HepG2 (cell line): ENCODE data around the gene CHRFAM7A. TPM values are rescaled to one million over a fixed set of nuclear protein-coding genes. Genes with fewer than 3 reads are reported as not detected.
"Not testable (repeated sequence)": the region's sequence is repeated elsewhere in the genome, so short reads cannot be mapped to it uniquely, and the experiment has no call there.

ENCODE experiments used
- ATAC-seq: fragments of 200-7000 bp; cut with Tn5 transposase; 3 replicates; pipeline ENCODE4 v1.9.1; 2020; ENCODE audit warnings: mild to moderate bottlenecking, moderate library complexity
- Bru-seq: library from RNA; stranded (reverse); fragments of 400-500 nt; gene quantifications from one replicate; lab custom pipeline; 2021; lab: Mats Ljungman, UMichigan
- BruChase-seq, 2 experiments: library from RNA; stranded (reverse); fragments of 400-500 nt; gene quantifications; one replicate each; lab custom pipeline; 2021; lab: Mats Ljungman, UMichigan
- BruUV-seq: library from RNA; stranded (reverse); fragments of 400-500 nt; replicated peaks from 2 replicates; lab custom pipeline; 2021; lab: Mats Ljungman, UMichigan
- CTCF ChIA-PET: fragments of 300-600 bp; formaldehyde crosslinking; extraction: SDS; loops from one replicate; lab custom pipeline; 2021; ENCODE audit warnings: low total read pairs, inconsistent platforms, low intra/inter-chr PET ratio; lab: Yijun Ruan, JAX
- POLR2A ChIA-PET: fragments of 350-600 bp; sonication (Branson Sonifier 250); formaldehyde crosslinking; loops from one replicate; lab custom pipeline; 2020; ENCODE audit warnings: antibody characterized with exemption, inconsistent platforms; lab: Yijun Ruan, JAX
- DNase-seq: peaks from one replicate; pipeline ENCODE4 v3.0.0-alpha.2; 2015; ENCODE audit warnings: low spot score
- FAIRE-seq: peaks from 3 replicates; lab custom pipeline; 2011; peaks lifted over from hg19 to GRCh38; lab: Jason Lieb, UNC
- H2AFZ ChIP-seq: one replicate; pipeline ENCODE4 v1.6.1; 2011; ENCODE audit warnings: low read length, inconsistent platforms
- H3K27ac ChIP-seq: fragments of 300-600 bp; 3 replicates; pipeline ENCODE4 v1.8.0; 2011; ENCODE audit warnings: mixed run types, mild to moderate bottlenecking, mixed read lengths, low read length, inconsistent platforms; ENCODE audit not compliant: insufficient read depth; ENCODE audit errors: extremely low read length
- H3K27me3 ChIP-seq, 2 experiments: fragments of 200-600 bp in 1 of 2; 2 replicates in 1 of 2; 3 replicates in 1 of 2; pipeline versions ENCODE4 v1.6.0 to v1.8.0; 2011; ENCODE audit warnings: low read length in 2 of 2, mild to moderate bottlenecking in 2 of 2, moderate library complexity in 2 of 2, inconsistent platforms in 1 of 2; ENCODE audit not compliant: insufficient read depth in 2 of 2, control insufficient read depth in 1 of 2
- H3K36me3 ChIP-seq, 2 experiments: fragments of 200-600 bp in 1 of 2; replicated peaks in 1 of 2; 2 replicates in 1 of 2; 3 replicates in 1 of 2; pipeline versions ENCODE4 v1.5.1 to v1.8.0; 2011; ENCODE audit warnings: low read length in 2 of 2, inconsistent platforms in 1 of 2; ENCODE audit not compliant: insufficient read depth in 2 of 2, control insufficient read depth in 1 of 2
- H3K4me1 ChIP-seq: 2 replicates; pipeline ENCODE4 v1.5.1; 2012; ENCODE audit warnings: low read length, inconsistent platforms; ENCODE audit not compliant: insufficient read depth
- H3K4me2 ChIP-seq: 2 replicates; pipeline ENCODE4 v1.6.0; 2011; ENCODE audit warnings: low read depth, low read length, inconsistent platforms
- H3K4me3 ChIP-seq, 3 experiments: fragments of 200-600 bp in 1 of 3; sonication (generic), shearing (Covaris generic) in 1 of 3; replicated peaks in 1 of 3; 2 replicates each; pipeline ENCODE4 v1.5.1; 2011 to 2016; ENCODE audit warnings: low read length in 3 of 3, inconsistent platforms in 2 of 3, low read depth in 2 of 3, mild to moderate bottlenecking in 2 of 3, control low read depth in 1 of 3, mixed read lengths in 1 of 3; ENCODE audit not compliant: insufficient read depth in 1 of 3
- H3K79me2 ChIP-seq: one replicate; pipeline ENCODE4 v1.6.1; 2011; ENCODE audit warnings: low read length, inconsistent platforms; ENCODE audit not compliant: insufficient read depth
- H3K9ac ChIP-seq: 2 replicates; pipeline ENCODE4 v1.6.0; 2011; ENCODE audit warnings: mild to moderate bottlenecking, low read depth, low read length, inconsistent platforms; ENCODE audit not compliant: insufficient read depth
- H3K9me3 ChIP-seq: 2 replicates; pipeline ENCODE4 v1.5.1; 2012; ENCODE audit warnings: mild to moderate bottlenecking, low read length
- H4K20me1 ChIP-seq: 2 replicates; pipeline ENCODE4 v1.6.0; 2011; ENCODE audit warnings: inconsistent platforms, mild to moderate bottlenecking, low read length, moderate library complexity; ENCODE audit not compliant: insufficient read depth
- WGBS: methylation state at CpG from one replicate; pipeline ENCODE4 v1.1.6; 2017; ENCODE audit warnings: low lambda C conversion rate; 5-methylcytosine and 5-hydroxymethylcytosine counted together
- in situ Hi-C: cut with HindIII; loops from 2 replicates; pipeline ENCODE4 v1.10.0; 2017; ENCODE audit warnings: low pct_unique_long_range_greater_than_20kb; ENCODE audit not compliant: extremely low pct_ligation_motif_present
- intact Hi-C: fragments of 100-400 bp; cut with micrococcal nuclease; formaldehyde crosslinking; loops from one replicate; pipeline ENCODE4 v1.10.0; 2022; ENCODE audit not compliant: unreplicated experiment
- long read RNA-seq, 2 experiments: library from RNA in 1 of 2; library from polyadenylated mRNA in 1 of 2; stranded (forward) in 1 of 2; unstranded in 1 of 2; transcript quantifications; one replicate each; pipeline ENCODE4 v2.0.0, GENCODE V29; 2019 to 2022
- polyA minus RNA-seq, 3 experiments: library from RNA; depleted of rRNA, polyadenylated mRNA; stranded (reverse); fragments of >200 nt; gene quantifications; 2 replicates each; pipeline ENCODE4 v1.2.3, GENCODE V29; 2011; ENCODE audit warnings: low replicate concordance in 1 of 3
- polyA plus RNA-seq, 8 experiments: library from polyadenylated mRNA; depleted of rRNA in 3 of 8; stranded (reverse) in 7 of 8; unstranded in 1 of 8; fragments of >200 nt; fragmentation: Illumina TruSeq in 4 of 8; extraction: Trizol in 4 of 8; gene quantifications; 2 replicates each; pipeline versions ENCODE4 v1.2.1 to v1.2.3, GENCODE V29; 2011 to 2016; ENCODE audit warnings: low read depth in 4 of 8, missing spikeins in 1 of 8, mixed read lengths in 1 of 8; ENCODE audit not compliant: insufficient read depth in 1 of 8
- total RNA-seq, 5 experiments: library from RNA; depleted of rRNA; stranded (reverse); fragments of >200 nt; fragmentation: Illumina TruSeq; extraction: Trizol; gene quantifications; 2 replicates each; pipeline ENCODE4 v1.2.3, GENCODE V29; 2016; ENCODE audit warnings: low read depth in 1 of 5

The CHRFAM7A gene
- total RNA-seq (2016; rRNA removed; fragmentation: Illumina TruSeq; extraction: Trizol) (1.1 and 1.2 TPM in 2 replicates), polyA plus RNA-seq (2011; rRNA removed) (1.7 and 2.7 TPM in 2 replicates), polyA minus RNA-seq (2011; rRNA and poly(A)+ RNA removed; ENCODE audit: low replicate concordance) (2.4 and 2.9 TPM in 2 replicates), Bru-seq, nascent RNA (percentile 33 among the genes with signal in this experiment), BruChase-seq, experiment 1, labeled RNA remaining after a 6-hour chase (percentile 36 among the genes with signal in this experiment), BruChase-seq, experiment 2, labeled RNA remaining after a 2-hour chase (percentile 32 among the genes with signal in this experiment)
- total RNA-seq (2016; cell fraction: cytosol; rRNA removed; fragmentation: Illumina TruSeq; extraction: Trizol; ENCODE audit: low read depth) = 0.10 and 0.18 TPM in 2 replicates
- 0.71 and 1.1 TPM in 2 replicates for total RNA-seq (2016; cell fraction: insoluble cytoplasmic fraction; rRNA removed; fragmentation: Illumina TruSeq; extraction: Trizol)
- total RNA-seq (2016; cell fraction: membrane; rRNA removed; fragmentation: Illumina TruSeq; extraction: Trizol) = 0.69 and 0.96 TPM in 2 replicates
- 1.3 and 2.4 TPM in 2 replicates for total RNA-seq (2016; cell fraction: nucleus; rRNA removed; fragmentation: Illumina TruSeq; extraction: Trizol)
- polyA plus RNA-seq (2011; cell fraction: cytosol; rRNA removed) = 1.1 and 1.9 TPM in 2 replicates
- 1.2 and 1.6 TPM in 2 replicates for polyA plus RNA-seq (2011; cell fraction: nucleus; rRNA removed)
- polyA plus RNA-seq (2012) = 0.87 and 1.0 TPM in 2 replicates
- polyA plus RNA-seq (2016; cell fraction: cytosol; fragmentation: Illumina TruSeq; extraction: Trizol; ENCODE audit: low read depth) = 0.37 and 0.75 TPM in 2 replicates
- 0.91 and 1.3 TPM in 2 replicates for polyA plus RNA-seq (2016; cell fraction: insoluble cytoplasmic fraction; fragmentation: Illumina TruSeq; extraction: Trizol; ENCODE audit: low read depth)
- 0.71 and 1.0 TPM in 2 replicates for polyA plus RNA-seq (2016; cell fraction: membrane; fragmentation: Illumina TruSeq; extraction: Trizol; ENCODE audit: low read depth)
- 1.5 and 2.3 TPM in 2 replicates for polyA plus RNA-seq (2016; cell fraction: nucleus; fragmentation: Illumina TruSeq; extraction: Trizol; ENCODE audit: insufficient read depth, low read depth)
- polyA minus RNA-seq (2011; cell fraction: cytosol; rRNA and poly(A)+ RNA removed) = 1.3 and 1.6 TPM in 2 replicates
- 4.4 and 8.0 TPM in 2 replicates for polyA minus RNA-seq (2011; cell fraction: nucleus; rRNA and poly(A)+ RNA removed)
- long read RNA-seq, experiment 1, partial matches to known transcripts = 0 of 2 reads
- long read RNA-seq, experiment 1, other reads (novel, unspliced or antisense) = 2 of 2 reads
- long read RNA-seq, experiment 2, full-length matches to known transcripts = 4 of 7 reads
- long read RNA-seq, experiment 2, partial matches to known transcripts = 0 of 7 reads
- long read RNA-seq, experiment 2, other reads (novel, unspliced or antisense) = 3 of 7 reads

DNA sequence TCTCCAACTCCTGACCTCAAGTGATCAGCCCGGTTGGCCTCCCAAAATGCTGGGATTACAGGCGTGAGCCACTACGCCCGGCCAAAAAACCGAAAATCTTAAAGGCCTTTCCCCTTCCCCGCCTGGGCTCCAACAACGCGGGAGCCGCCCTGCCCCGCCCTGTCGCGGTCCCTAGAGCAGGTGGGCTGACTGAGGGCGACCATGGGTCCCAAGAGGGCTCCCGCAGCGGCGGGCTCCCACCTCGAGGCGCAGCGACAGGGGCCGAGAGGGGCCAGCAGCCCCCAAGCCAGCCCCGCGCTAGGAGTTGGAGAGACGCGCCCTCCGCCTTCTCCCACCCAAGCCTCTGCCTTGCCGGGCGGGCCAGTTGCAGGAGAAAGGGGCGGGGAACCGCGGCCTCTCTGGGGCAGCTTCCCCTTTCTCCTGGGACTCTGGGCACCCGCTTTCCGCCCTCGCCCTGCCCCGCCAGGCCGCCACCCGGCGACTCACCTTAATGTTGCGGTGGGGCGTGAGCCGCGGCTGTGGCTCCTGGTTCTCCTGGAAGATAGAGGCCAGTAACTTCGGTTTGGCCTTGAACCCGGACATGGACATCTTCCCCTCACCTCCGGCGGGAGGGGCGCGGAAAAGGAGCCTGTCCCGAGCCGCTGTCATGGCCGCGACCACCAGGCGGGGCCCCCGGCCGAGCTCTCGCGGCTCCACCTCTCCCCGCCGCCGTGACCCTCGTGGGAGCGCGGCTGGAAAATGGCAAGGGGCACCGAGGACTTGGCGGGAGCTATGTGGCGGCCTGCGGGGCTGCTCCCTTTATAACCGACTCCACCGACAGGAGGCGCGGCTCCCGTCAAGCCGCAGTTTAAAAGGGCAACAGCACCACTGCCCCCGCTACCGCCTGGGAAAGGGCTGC, at the start of gene CHRFAM7A:
TSS of gene CHRFAM7A (minus strand) at position 775 of the 898 bp plus-strand sequence. CDS start 10,189 bp downstream, outside the sequence.
- H3K36me3 ChIP-seq, intact Hi-C loops, H3K4me2 ChIP-seq, H3K79me2 ChIP-seq, H4K20me1 ChIP-seq, DNase-seq, H3K9me3 ChIP-seq, BruUV-seq, H3K4me3 ChIP-seq, FAIRE-seq, POLR2A ChIA-PET, CTCF ChIA-PET, H3K9ac ChIP-seq, in situ Hi-C loops, H3K27ac ChIP-seq, H3K27me3 ChIP-seq, H2AFZ ChIP-seq, H3K4me1 ChIP-seq: not testable (repeated sequence)
- ATAC-seq = peak; percentile 93
- WGBS = no CpG with 5 or more reads among the region's 74 CpGs

DNA sequence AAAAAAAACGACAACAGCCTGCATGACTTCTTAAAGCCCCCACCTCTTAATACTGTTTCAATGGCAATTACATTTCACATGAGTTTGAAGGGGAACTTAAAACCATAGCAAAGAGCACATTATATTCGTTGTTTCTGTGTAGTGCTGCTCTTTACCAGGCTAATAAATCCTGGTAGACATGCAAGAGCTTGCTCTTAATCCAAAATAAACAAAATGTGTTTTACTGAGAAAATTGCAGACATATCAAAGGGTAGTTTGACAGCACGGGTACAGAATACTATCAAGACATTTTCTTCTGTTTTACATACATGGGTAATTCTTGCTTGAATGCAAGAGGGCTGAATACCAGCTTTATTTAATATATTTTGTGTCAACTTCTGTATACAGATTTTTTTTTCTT, 45.0 kb upstream of the CHRFAM7A start:
- H3K27me3 ChIP-seq, H3K4me1 ChIP-seq, POLR2A ChIA-PET, H4K20me1 ChIP-seq, H3K4me2 ChIP-seq, ATAC-seq, in situ Hi-C loops, CTCF ChIA-PET, H2AFZ ChIP-seq, H3K9ac ChIP-seq, H3K36me3 ChIP-seq, DNase-seq, H3K27ac ChIP-seq, H3K9me3 ChIP-seq, intact Hi-C loops, H3K79me2 ChIP-seq, BruUV-seq, FAIRE-seq, H3K4me3 ChIP-seq: not testable (repeated sequence)
- 0% methylated on average over 1 of the region's 3 CpGs for WGBS

DNA sequence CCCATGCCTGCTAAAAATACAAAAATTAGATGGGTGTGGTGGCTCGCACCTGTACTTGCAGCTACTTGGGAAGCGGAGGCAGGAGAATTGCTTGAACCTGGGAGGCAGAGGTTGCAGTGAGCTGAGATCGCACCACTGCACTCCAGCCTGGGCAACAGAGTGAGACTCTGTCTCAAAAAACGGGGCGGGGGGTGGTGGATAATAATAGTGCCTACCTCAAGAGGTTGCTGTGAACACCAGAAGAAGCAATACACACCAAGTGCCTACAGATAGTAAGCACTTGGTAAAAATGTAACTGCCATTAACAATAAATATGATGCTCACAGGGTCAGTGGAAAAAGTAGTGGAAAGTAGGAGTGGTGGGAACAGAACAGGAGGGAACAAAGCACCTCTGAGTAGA, 42.5 kb upstream of the CHRFAM7A start:
- H2AFZ ChIP-seq, H3K27ac ChIP-seq, POLR2A ChIA-PET, CTCF ChIA-PET, H3K27me3 ChIP-seq, in situ Hi-C loops, H3K4me1 ChIP-seq, H3K9me3 ChIP-seq, BruUV-seq, H3K36me3 ChIP-seq, intact Hi-C loops, H4K20me1 ChIP-seq, ATAC-seq, H3K9ac ChIP-seq, H3K4me2 ChIP-seq, FAIRE-seq, H3K4me3 ChIP-seq, DNase-seq, H3K79me2 ChIP-seq: not testable (repeated sequence)
- 34% methylated on average over 4 of the region's 5 CpGs for WGBS
